Liver (tissue), 3 donors: ENCODE results near the gene PLGLB1.
"Not testable (repeated sequence)": the region's sequence is repeated elsewhere in the genome, so short reads cannot be mapped to it uniquely, and the experiment has no call there.

Experiments used
- EGR1 ChIP-seq, 2 donors: IDR thresholded peaks; 2 replicates each; pipeline ENCODE4 v1.6.1; 2016 to 2018; ENCODE audit warnings: antibody characterized with exemption in 2 of 2, low read depth in 2 of 2
- GABPA ChIP-seq, 2 donors: IDR thresholded peaks in 1 of 2; conservative IDR thresholded peaks in 1 of 2; 2 replicates each; pipeline ENCODE4 v1.6.1; 2016; ENCODE audit warnings: antibody characterized with exemption in 2 of 2, mild to moderate bottlenecking in 1 of 2, moderate library complexity in 1 of 2
- RXRA ChIP-seq, 2 donors: IDR thresholded peaks; 2 replicates each; pipeline ENCODE4 v1.6.1; 2017 to 2018; ENCODE audit warnings: antibody characterized with exemption in 2 of 2, mild to moderate bottlenecking in 1 of 2
- TAF1 ChIP-seq: conservative IDR thresholded peaks from 2 replicates; pipeline ENCODE4 v1.6.1; 2016; ENCODE audit warnings: antibody characterized with exemption, mild to moderate bottlenecking
- YY1 ChIP-seq: IDR thresholded peaks from 2 replicates; pipeline ENCODE4 v1.6.1; 2016; ENCODE audit warnings: antibody characterized with exemption, mild to moderate bottlenecking
- TF ChIP-seq, protein P1 (sequence below): fragments of 150-350 bp; IDR thresholded peaks from 2 replicates; pipeline ENCODE4 v1.5.1; 2017; ENCODE audit warnings: improper control_type of control experiment, low read depth, low read length; ENCODE audit not compliant: missing input control
- TF ChIP-seq, protein P2 (sequence below): IDR thresholded peaks from 2 replicates; pipeline ENCODE4 v1.6.1; 2016; ENCODE audit warnings: antibody characterized with exemption
- TF ChIP-seq, protein P3 (sequence below): IDR thresholded peaks from 2 replicates; pipeline ENCODE4 v1.6.1; 2016; ENCODE audit warnings: antibody characterized with exemption, mild to moderate bottlenecking
- TF ChIP-seq, protein P4 (sequence below): IDR thresholded peaks from 2 replicates; pipeline ENCODE4 v1.6.1; 2016; ENCODE audit warnings: antibody characterized with exemption
- TF ChIP-seq, protein P5 (sequence below): IDR thresholded peaks from 2 replicates; pipeline ENCODE4 v1.6.1; 2016; ENCODE audit warnings: antibody characterized with exemption
- donor health status: healthy.
- donor health status: healthy.

DNA sequence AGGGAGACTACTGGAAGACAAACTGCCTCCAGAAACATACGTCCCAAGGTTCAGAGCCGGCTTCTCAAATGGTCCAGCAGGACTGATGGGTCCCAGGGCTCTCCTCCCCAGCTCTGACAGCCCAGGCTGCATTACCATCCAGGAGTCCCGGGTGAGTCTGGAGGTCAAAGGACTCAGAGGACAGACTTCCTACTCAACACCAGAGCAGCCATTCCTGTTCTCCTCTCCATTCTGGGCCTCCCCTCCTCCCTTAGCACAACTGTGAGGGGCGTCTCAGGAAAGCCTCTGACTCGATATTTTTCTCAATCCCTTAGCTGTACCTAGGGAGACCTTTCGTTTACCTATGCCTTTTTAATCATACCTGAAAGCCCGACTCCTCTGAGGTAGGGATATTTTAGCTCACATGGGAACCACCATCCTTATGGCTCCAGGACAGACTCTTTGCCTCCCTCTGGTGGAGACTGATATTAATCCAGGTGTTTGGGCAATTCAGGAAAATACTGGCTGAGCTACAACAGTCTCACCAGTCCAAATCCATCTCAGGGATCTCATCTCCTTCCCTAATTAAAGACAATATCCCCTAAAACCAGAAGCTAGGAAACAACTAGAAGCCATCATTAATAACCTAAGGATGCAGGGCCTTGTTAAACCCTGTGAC is 19.8 kb upstream of the PLGLB1 start:
- TF ChIP-seq, protein P1, sequence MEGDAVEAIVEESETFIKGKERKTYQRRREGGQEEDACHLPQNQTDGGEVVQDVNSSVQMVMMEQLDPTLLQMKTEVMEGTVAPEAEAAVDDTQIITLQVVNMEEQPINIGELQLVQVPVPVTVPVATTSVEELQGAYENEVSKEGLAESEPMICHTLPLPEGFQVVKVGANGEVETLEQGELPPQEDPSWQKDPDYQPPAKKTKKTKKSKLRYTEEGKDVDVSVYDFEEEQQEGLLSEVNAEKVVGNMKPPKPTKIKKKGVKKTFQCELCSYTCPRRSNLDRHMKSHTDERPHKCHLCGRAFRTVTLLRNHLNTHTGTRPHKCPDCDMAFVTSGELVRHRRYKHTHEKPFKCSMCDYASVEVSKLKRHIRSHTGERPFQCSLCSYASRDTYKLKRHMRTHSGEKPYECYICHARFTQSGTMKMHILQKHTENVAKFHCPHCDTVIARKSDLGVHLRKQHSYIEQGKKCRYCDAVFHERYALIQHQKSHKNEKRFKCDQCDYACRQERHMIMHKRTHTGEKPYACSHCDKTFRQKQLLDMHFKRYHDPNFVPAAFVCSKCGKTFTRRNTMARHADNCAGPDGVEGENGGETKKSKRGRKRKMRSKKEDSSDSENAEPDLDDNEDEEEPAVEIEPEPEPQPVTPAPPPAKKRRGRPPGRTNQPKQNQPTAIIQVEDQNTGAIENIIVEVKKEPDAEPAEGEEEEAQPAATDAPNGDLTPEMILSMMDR, result peak; percentile 13
- TF ChIP-seq, protein P2, sequence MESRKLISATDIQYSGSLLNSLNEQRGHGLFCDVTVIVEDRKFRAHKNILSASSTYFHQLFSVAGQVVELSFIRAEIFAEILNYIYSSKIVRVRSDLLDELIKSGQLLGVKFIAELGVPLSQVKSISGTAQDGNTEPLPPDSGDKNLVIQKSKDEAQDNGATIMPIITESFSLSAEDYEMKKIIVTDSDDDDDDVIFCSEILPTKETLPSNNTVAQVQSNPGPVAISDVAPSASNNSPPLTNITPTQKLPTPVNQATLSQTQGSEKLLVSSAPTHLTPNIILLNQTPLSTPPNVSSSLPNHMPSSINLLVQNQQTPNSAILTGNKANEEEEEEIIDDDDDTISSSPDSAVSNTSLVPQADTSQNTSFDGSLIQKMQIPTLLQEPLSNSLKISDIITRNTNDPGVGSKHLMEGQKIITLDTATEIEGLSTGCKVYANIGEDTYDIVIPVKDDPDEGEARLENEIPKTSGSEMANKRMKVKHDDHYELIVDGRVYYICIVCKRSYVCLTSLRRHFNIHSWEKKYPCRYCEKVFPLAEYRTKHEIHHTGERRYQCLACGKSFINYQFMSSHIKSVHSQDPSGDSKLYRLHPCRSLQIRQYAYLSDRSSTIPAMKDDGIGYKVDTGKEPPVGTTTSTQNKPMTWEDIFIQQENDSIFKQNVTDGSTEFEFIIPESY, result not testable (repeated sequence)
- TF ChIP-seq TAF1; YY1; GABPA (IDR thresholded peaks at IDR 0.05 in 1 of 2, conservative IDR thresholded peaks at IDR 0.05 in 1 of 2); RXRA (IDR thresholded peaks at IDR 0.05); EGR1 (IDR thresholded peaks at IDR 0.05; ENCODE audit: low read depth in 2 of 2): not testable (repeated sequence)
- TF ChIP-seq, protein P3, sequence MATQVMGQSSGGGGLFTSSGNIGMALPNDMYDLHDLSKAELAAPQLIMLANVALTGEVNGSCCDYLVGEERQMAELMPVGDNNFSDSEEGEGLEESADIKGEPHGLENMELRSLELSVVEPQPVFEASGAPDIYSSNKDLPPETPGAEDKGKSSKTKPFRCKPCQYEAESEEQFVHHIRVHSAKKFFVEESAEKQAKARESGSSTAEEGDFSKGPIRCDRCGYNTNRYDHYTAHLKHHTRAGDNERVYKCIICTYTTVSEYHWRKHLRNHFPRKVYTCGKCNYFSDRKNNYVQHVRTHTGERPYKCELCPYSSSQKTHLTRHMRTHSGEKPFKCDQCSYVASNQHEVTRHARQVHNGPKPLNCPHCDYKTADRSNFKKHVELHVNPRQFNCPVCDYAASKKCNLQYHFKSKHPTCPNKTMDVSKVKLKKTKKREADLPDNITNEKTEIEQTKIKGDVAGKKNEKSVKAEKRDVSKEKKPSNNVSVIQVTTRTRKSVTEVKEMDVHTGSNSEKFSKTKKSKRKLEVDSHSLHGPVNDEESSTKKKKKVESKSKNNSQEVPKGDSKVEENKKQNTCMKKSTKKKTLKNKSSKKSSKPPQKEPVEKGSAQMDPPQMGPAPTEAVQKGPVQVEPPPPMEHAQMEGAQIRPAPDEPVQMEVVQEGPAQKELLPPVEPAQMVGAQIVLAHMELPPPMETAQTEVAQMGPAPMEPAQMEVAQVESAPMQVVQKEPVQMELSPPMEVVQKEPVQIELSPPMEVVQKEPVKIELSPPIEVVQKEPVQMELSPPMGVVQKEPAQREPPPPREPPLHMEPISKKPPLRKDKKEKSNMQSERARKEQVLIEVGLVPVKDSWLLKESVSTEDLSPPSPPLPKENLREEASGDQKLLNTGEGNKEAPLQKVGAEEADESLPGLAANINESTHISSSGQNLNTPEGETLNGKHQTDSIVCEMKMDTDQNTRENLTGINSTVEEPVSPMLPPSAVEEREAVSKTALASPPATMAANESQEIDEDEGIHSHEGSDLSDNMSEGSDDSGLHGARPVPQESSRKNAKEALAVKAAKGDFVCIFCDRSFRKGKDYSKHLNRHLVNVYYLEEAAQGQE, result not testable (repeated sequence)
- TF ChIP-seq, protein P4, sequence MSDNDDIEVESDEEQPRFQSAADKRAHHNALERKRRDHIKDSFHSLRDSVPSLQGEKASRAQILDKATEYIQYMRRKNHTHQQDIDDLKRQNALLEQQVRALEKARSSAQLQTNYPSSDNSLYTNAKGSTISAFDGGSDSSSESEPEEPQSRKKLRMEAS, result not testable (repeated sequence)
- TF ChIP-seq, protein P5, sequence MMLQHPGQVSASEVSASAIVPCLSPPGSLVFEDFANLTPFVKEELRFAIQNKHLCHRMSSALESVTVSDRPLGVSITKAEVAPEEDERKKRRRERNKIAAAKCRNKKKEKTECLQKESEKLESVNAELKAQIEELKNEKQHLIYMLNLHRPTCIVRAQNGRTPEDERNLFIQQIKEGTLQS, result not testable (repeated sequence)
